NCI-H345 treated with DMSO at 0.1 percent for 48 hours (cell line): ENCODE measurements around the gene DNAAF5.

Source experiments
- DNase-seq: peaks from one replicate; lab custom pipeline; 2025; ENCODE audit not compliant: unreplicated experiment; lab: John Stamatoyannopoulos, UW

The DNAAF5 gene

DNA sequence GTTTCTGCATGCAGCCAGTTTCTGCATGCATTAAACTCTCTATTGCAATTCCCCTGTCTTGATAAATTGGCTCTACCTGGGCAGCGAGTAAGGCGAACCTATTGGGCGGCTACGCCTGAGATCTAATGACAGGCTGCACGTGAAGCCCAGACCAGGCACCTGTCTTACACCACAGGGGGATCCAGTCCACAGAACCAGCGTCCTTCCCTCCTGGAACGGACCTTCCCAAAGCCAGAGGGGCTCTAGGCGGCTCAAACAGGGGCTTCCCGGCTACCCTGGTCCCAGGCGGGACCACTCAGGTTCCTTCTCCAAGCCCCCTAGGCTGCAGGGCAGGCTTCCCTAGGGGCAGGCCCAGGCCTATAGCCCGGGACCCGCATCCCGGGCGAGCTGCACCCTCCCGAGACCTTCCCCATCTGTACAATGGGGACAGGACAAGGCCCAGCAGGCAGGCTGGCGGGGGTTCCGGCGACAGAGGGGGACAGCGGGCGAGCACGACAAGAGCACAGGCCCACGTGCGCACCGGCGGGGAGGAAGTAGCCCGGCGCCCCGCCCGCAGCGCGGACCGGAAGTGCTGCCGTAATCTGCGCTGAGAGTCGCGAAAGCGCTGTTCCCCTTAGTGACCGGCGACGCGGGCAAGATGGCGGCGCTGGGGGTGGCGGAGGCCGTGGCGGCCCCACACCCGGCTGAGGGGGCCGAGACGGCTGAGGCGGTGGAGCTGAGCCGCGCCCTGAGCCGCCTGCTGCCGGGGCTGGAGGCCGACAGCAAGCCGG lies at the start of gene DNAAF5:
Gene DNAAF5, plus strand, starts transcription at position 616 of the 770 bp plus-strand sequence. Its CDS starts 22 bp downstream, at position 638.
- DNase-seq = peak; percentile 78

DNA sequence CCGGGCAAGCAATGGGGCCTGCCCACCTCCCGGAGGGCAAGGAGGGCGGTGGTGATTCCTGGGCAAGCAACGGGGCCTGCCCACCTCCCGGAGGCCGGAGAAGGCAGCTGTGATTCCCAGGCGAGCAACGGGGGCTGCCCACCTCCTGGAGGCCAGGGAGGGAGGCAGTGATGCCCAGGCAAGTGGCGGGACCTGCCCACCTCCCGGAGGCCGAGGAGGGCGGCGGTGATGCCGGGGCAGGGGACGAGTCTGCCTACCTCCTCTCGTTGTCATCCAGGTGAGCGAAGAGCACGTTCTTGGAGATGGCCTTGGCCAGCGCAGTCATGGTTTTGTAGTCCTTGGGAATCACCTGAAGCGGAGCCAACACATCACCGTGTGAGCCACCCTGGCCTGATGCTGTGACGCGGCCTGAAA lies 49.5 kb upstream of the DNAAF5 start:
- no peak for DNase-seq

DNA sequence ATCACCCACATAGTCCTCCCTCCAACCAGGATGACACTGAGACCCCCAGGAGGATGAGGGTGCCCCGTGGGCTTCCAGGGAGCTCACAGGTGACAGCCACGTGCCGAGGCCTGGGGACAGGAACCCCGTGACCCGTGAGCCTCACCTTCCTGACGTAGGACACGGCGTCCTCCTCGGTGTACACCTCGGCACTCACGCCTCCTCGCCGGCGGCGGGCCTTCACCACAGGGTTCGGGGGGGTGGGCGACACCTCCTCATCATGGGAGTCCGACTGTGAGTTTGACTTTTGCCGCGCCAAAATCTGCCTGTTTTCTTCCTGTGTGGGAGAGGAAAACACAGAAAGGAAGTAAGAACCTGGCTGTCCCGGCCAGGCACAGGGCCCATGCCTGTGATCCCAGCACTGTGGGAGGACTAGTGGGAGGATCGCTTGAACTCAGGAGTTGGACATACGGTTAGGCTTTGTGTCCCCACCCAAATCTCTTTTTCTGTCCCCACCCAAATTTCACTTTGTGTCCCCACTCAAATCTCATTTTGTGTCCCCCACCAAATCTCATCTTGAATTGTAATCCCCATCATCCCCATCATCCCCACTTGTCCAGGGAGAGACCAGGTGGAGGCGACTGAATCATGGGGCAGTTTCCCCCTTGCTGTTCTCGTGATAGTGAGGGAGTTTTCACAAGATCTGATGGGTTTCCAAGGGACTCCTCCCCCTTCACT lies 45.9 kb upstream of the DNAAF5 start:
- DNase-seq = no peak

DNA sequence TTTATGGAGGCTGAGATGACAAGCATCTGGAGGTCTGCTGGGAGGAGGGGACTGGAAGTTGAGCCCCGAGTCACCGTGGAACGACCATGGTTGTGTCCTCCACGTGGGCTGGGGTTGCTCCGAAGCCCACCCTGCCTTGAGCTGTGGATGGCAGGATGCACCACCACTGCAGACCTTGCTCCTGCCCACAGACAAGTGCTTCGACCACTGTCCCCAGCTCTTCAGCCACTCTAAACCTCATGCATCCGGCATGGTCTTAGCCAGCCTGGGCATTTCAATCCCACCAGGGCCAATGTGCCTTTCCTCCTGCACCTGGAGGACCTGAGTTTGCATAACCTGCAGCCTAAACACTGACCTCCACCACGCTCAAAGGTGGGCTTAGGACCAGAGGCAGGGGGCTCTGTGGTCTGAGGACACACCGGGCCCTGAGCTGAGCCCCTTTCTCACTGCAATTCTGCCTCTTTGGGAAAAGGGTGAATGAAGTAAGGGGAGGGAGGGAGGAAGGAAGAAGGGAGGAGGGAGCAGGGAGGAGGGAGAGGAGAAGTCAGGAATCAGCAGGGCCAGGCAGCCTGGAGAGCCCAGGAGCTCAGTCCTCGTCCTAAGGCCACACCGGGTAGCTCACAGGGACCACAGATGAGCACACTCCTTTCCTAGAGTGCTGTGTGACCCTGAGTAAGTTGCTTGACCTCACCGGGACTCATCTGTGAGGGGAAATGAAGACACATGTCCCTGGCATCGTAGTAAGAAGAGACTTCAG lies 44.8 kb upstream of the DNAAF5 start:
- no peak for DNase-seq

DNA sequence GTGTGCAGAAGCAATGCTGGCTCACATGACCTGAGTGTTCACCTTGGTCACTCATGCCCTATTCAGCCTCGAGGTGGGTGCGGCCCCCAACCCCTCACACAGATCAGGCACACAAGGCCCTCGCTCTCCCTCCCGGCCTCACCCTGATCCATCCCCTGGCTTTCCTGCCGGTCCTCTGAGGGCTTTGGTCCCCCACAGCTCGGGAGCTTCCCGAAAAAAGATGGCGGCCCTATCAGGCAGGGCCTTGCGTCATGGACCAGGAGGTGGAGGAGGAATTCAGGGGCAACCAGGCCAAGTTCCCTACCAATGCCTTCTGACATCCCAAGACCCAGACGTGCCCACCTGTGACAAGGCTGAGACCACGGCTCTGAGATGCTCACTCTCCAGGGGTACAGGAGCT lies 43.7 kb upstream of the DNAAF5 start:
- no peak for DNase-seq

DNA sequence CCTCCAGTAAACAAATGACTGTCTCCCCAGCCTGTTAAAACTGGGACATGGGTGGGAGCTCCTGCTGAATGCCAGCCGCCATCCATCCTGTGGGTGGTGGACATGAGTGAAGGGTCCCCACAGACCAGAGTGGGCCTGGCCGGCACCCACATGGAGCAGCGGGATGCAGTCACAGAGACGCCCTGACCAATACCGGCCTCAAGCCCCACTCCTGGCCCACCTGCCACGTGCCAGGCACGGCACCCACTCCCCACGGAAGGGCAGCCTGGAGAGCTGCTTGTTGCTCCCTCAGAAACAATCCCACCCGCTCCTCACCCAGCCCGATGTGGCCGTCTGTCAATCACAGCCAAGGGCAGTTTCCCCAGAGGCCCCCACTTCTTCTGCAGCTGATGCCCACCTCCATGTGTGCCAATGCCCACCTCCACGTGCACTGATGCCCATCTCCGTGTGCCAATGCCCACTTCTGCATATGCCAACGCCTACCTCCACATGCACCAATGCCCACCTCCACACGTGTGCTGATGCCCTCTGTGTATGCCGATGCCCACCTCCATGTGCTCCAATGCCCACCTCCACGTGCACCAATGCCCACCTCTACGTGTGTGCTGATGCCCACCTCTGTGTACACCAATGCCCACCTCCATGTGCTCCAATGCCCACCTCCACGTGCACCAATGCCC lies 42.8 kb upstream of the DNAAF5 start:
- no peak for DNase-seq

DNA sequence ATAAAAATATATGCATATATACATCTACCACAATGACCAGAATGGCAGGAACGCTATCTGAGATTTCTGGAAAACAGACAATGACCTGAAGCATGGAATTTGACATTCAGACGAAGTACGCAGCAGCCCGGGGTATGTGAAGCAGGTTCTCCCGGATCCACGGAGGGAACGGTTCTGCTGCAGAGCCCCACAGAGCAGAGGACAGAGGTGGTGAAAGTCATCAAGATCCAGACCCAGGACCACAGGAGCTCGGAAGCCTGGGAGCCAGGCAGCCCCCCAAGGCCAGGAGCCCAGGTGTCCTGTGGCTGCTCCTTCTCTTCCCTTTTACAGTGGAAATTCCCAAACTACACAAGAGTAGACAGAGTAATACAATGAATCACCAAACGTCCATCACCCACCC lies 42.1 kb upstream of the DNAAF5 start:
- DNase-seq = no peak

DNA sequence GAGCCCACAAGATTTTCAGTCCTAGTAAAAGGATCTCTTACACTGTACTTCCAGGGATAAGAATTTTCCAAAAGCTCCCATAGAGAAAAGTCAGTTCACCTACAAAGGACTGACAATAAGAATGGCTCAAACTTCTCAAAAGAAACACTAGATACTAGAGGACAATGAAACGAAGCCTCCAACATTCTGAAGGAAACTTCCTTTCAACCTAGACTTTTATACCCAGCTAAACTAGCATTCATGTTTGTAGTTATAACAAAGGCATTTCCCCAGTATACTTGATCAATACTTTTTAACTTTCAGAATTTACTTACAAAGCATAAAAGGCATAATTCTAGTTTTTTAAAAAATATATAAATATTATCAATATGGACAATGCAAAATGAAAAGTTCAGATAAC lies 41.0 kb upstream of the DNAAF5 start:
- DNase-seq = no peak

DNA sequence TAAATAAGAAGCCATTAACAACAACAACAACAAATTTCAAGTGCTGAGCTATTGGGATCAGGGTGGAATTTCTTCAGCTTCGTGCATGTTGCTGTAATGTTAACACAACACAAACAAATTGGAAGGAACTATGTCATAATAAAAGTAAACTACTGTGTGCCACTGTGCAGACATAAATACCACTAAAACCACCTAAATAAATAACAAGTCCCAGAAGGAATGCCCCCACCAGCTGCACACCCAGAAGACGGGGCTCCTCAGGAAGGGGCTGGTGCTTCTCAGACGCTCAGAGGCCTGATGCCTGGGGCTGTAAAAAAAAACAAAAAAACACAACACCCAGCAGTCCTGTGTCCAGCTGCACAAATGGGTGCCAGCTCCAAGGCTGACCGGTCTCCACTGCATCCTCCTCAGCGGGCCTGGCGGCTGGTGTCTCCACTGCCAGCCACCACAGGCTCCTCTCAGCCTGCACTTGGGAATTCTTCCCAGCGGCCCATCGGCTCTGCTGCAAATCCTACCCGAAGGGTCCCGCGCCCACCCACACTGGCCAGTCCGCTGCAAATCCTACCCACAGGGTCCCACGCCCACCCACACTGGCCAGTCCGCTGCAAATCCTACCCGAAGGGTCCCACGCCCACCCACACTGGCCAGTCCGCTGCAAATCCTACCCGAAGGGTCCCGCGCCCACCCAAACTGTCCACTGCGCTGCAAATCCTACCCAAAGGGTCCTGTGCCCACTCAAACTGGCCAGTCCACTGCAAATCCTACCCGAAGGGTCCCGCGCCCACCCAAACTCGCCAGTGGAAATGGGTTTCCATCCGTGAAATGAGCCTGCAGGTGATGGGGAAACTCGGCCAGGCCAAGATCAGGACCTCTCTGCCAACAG lies 35.8 kb upstream of the DNAAF5 start:
- no peak for DNase-seq

DNA sequence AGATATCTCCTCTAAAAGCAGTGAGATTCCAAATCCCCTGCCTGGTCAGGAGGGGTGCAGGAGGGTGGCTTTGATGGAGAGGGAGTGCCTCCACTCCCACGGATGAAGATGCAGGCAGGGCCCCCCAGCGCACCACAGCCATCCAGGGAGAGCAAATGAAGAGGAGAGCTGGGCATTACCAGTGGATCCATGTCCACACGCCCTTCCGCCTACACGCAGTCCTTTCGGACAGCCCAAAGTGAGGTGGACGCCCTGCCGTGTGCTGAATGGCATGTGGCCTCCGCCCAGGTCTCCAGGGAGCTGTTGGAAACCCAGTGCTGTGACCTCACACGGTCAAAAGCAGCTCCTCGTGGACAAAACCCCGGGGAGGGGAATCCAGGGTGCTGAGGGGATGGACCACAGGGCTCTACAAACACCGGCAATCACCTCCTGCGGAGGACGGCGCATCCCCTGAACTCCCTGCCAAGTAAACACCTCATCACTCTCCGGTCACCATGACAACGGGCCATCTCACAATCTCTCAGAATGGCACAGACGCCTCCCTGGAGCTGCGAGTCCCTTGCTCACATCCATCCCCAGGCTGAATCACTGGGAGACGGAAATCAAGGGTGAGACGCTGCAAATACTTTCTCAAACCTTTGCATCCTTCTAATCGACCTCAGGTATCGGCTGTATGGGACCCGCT lies 35.0 kb upstream of the DNAAF5 start:
- no peak for DNase-seq

DNA sequence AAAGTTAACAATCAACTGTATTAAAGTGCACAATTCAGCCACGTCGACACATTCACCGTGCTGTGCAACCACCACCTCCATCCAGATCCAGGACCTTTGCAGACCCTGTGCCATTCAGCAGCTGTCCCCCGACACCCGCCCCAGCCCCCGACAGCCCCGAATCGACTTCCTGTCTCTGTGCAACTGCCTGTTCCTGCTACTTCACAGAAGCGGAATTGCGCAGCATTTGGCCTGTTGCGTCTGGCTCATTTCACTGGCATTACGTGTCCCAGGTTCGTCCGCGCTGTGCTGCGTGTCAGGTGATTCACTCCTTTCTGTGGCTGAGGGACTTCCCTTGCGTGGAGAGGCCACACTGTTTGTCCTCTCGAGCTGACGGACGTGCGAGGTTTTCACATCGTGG lies 33.2 kb upstream of the DNAAF5 start:
- DNase-seq = no peak

DNA sequence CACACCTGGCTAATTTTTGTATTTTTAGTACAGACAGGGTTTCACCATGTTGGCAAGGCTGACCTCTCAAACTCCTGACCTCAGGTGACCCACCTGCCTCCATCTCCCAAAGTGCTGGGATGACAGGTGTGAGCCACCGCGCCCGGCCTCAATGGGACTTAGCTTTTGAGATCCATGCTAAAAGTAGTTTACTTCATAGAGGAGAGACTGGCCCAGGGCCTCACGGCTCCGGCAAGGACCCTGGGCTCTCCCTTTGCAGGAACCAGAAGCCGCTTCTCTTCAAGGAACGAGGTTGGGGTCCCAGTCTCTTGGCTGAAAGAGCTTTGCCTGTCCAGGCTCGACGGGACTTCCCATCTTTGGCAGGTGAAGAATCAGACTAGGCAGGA lies 30.1 kb upstream of the DNAAF5 start:
- no peak for DNase-seq

DNA sequence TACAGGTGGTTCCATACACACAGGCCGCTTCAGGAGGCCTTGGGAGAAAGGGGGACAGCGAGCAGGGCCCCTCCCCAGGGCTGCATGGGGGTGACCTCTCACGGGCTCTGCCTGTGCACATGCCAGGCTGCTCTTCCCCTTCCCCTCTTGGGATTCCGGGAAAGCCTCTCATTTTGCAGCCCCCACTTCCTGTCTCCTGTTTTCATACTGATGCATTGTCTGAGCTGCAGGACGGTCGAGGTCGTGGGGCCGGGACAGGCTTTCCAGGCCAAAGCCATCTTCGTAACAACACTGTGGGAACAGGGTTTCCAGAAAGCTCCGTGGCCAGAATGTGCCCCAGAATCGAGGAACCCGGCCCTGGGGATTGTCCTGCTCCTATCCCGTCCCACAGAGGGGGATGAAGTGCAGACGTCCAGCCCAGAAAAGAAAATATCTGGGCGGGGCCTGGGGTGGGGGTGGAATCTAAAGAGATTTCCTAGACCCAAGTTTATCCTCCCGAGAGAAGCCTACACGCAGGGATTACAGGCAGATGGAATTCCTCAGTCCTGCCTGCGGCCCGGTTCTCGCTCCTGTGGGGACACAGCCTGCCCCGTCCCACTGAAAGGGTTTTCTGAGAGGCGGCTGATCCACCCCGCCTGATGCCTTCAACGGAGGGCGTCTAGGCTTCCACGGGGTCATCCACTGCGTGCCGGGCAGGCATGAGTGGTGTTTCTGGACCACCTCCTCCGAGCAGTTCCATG lies 29.5 kb upstream of the DNAAF5 start:
- DNase-seq = no peak

DNA sequence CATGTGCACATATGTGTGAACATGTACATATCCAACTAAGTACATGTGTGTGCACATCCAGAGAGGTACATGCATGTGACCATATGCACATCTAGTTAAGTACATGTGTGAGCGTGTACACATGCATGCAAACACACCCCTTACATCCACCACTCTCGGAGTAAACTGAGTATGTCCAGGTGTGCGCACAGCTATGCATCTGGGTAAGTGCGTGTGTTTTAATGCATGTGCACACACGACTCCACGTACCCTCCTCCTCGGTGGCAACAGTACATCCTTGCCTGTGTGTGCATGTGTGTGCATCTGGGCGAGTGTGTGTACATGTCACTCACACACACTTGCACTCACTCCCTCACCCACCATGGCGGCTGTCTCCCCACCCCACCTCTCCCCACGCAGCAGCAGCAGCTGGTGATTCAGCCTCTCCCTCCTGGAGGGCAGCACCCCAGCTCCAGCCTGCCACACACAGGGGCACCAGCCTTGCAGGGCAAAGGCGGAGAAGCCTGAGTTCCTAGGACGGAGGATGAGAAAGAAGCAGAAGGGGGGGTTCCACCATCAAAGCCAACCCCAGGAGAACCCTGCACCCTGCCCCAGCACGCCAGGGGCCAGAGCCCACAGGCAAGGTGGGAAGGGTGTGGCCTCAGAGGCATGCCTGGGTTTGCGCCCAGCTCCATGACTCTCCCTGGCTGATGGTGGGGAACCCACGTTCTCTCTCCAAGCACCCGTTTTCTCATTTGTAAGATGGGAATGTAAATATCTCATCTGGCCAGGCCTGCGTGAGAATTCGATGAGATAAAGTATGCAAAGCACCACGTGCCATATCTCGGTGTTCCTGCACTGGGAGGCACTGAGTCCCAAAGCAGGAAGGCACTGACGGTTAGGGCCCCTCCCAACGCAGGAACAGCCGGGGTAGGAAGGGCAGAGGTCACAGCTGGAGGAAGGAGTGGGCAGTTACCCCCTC lies 27.7 kb upstream of the DNAAF5 start:
- DNase-seq = no peak

DNA sequence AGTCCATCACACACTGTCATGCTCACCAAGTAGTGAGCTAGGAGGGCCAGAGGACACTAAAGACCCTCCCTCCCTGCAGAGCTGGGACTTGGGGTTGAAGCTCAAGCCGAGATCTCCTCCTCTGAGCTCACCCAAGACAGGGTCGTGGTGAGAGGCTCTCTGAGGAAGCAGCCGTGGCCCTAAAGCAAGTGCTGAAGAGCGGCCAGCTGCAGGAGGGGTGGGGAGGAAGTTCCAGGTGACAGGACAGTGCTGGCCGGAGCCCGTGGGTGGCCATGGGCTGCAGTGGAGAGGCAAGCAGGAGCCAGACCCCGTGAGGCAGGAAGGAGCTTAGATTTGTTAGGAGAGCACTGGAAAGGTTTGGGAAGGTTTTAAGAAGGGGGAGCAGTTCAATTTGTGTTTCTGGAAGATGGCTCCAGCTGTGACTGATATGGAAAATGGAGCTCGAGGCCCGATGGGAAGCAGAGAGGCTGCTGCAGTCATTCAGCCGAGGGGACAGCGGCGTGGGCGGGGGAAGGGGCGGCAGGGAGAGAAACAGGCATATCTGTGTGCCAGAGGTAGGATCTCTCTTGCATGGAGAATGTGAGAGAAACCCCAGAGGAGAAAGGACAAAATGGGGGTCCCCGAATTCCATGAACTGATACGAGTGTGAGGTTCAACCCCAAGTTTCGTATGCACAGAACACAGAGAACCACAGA lies 26.9 kb upstream of the DNAAF5 start:
- DNase-seq = no peak

DNA sequence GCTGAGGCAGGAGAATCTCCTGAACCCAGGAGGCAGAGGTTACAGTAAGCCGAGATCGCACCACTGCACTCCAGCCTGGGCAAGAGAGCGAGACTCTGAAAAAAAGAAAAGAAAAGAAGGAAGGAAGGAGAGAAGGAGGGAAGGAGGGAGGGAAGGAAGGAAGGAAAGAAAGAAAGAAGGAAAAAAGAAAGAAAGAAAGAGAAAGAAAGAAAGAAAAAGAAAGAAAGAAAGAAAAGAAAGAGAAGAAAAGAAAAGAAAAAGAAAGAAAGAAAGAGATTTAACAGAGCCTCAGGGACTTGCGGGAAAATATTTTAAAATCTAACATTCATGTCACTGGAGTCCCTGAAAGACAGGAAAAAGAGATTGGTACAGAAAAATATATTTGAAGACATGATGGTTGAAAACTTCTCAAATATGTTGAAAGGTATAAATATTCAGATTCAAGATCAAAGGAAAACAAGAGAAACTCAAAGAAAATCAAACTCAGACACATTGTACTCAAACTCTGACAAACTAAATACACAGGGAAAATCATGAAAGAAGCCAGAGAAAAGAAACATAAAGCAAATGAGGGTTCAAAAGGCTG lies 25.3 kb upstream of the DNAAF5 start:
- DNase-seq = no peak

DNA sequence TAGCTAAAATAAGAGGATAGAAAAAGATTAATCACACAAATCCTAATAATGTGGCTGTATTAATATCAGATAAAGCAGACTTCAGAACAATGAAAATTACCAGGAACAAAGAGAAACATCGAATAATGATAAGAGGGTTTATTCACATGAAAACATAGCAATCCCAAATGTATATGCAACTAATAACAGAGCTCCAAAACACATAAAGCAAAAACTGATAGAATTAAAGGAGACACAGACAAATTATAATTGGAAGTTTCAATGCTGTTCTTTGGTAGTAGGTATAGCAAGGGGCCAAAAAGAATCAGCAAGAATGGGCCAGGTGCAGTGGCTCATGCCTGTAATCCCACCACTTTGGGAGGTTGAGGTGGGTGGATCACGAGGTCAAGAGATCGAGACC lies 23.4 kb upstream of the DNAAF5 start:
- no peak for DNase-seq
